ENCODE results near the gene PTGES3. TPM values are rescaled to one million over a fixed set of nuclear protein-coding genes. Genes with fewer than 3 reads are reported as not detected.

Gene PTGES3
- total RNA-seq, 1 experiment from 2014 or later, result 435 TPM

DNA sequence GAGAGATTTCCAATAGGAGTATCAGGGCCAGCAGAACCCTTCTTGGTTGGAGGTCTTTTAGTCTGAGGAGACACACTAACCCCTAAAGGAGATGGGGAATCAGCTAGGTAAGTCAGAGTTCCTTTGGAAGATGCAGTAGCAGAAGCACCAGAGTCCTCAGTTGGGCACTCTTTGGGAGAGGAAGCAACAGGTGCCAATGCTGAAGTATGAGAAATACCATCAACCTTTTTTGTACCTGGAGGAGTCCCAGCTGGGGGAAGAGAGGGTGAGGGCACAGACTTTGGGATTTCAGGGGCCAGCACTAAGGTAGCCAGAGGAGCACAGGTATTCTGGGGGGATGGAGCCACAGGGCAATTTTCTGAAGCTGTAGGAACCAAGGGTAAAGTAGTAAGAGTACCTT lies 31.0 kb upstream of the PTGES3 start:
- Histone ChIP-seq H3K9me3 (ENCODE audit: control insufficient read depth, low read depth, low read length) (no peaks in the 10 kb centered on the region), H3K27me3 (ENCODE audit: insufficient read depth, low read length) (no peaks in the 10 kb centered on the region), H3K23me2 (ENCODE audit: insufficient read length, low read depth, low read length, poor library complexity, severe bottlenecking) (peaks cover 5% of the 10 kb centered on the region), H3K4ac (ENCODE audit: low read depth, low read length) (no peak overlapping the region), H2AK5ac (ENCODE audit: insufficient read length, low read length) (no peak overlapping the region), H2BK120ac (ENCODE audit: low read depth, low read length, poor library complexity, severe bottlenecking) (no peak overlapping the region), H3K23ac (ENCODE audit: insufficient read length, low read depth, low read length) (no peak overlapping the region), H3T11ph (ENCODE audit: low read length) (no peak overlapping the region), H4K20me1 (ENCODE audit: control insufficient read depth, insufficient read depth, insufficient read length) (no peaks in the 10 kb centered on the region), H4K91ac (ENCODE audit: insufficient read length, low read depth, low read length) (no peak overlapping the region), H3K18ac (ENCODE audit: insufficient read length, low read depth, low read length) (no peak overlapping the region), H3K14ac (ENCODE audit: insufficient read depth, low read length) (no peak overlapping the region), H4K5ac (ENCODE audit: insufficient read length, low read depth, low read length) (no peak overlapping the region), H3K27ac (ENCODE audit: insufficient read length, low read depth, low read length) (no peak overlapping the region), H2AFZ (ENCODE audit: low read length) (no peak overlapping the region), H4K8ac (replicated peaks; ENCODE audit: insufficient read length, low read depth, low read length) (no peak overlapping the region), H2BK5ac (ENCODE audit: insufficient read length, low read length) (no peak overlapping the region), H3K79me1 (ENCODE audit: insufficient read depth, low read depth, low read length, poor library complexity, severe bottlenecking) (peaks cover 11% of the 10 kb centered on the region), H2BK20ac (ENCODE audit: low read depth, low read length, poor library complexity, severe bottlenecking) (no peak overlapping the region), H3K9ac (ENCODE audit: extremely low read depth, insufficient read length, low read length) (no peak overlapping the region), H3K56ac (ENCODE audit: insufficient read length, low read depth, low read length) (no peak overlapping the region), H3K4me1 (ENCODE audit: insufficient read depth, low read length) (peaks cover 10% of the 10 kb centered on the region), H2BK12ac (ENCODE audit: insufficient read length, low read depth, low read length) (no peak overlapping the region), H2BK15ac (ENCODE audit: low read depth, low read length) (no peak overlapping the region), H3K79me2 (ENCODE audit: insufficient read depth, low read length) (peaks cover 45% of the 10 kb centered on the region; the same call in 1 of the 2 replicates), H3K4me2 (ENCODE audit: insufficient read depth, insufficient read length, low read length) (no peak overlapping the region)
- Mint-ChIP-seq H3K4me3 (peak overlapping the region in 1 of 2 experiments; percentile 52; a peak in 2 of 5 replicates), H3K36me3 (ENCODE audit: insufficient read depth in 1 of 3, low read depth in 3 of 3) (peaks cover 75 to 85% (median 82%) of the 10 kb centered on the region in 3 experiments), H3K27me3 (ENCODE audit: low read depth) (no peaks in the 10 kb centered on the region), H3K4me1 (peaks cover 64 to 67% of the 10 kb centered on the region in 2 experiments), H3K27ac (peak overlapping the region; percentile 63 to 93 (median 74); a peak in 6 of 7 replicates), H3K9me3 (no peaks in the 10 kb centered on the region)
- no peak for DNase-seq
- TF ChIP-seq CTCF (conservative IDR thresholded peaks at IDR 0.05), result no peak

Measured in H9 (cell line).